HepG2 (cell line): ENCODE measurements around the gene TLN1. TPM values are rescaled to one million over a fixed set of nuclear protein-coding genes. Genes with fewer than 3 reads are reported as not detected.
A peak's percentile ranks its signal among the peaks of the same experiment; 100 is the strongest.

Experiments used
- ARNTL ChIP-seq: sonication (generic); formaldehyde crosslinking; IDR thresholded peaks from 2 replicates; pipeline ENCODE4 v1.4.0; 2020; ENCODE audit warnings: mild to moderate bottlenecking, missing genetic modification reagents
- BATF2 ChIP-seq: sonication (generic); formaldehyde crosslinking; IDR thresholded peaks from 2 replicates; pipeline ENCODE4 v1.8.0; 2022; ENCODE audit warnings: mild to moderate bottlenecking, missing genetic modification reagents, moderate library complexity
- BCL6 ChIP-seq: IDR thresholded peaks from 2 replicates; pipeline ENCODE4 v1.6.1; 2016; ENCODE audit warnings: missing genetic modification reagents, missing compliant biosample characterization
- CERS6 ChIP-seq: sonication (generic); formaldehyde crosslinking; IDR thresholded peaks from 2 replicates; pipeline ENCODE4 v1.5.0; 2020; ENCODE audit warnings: missing genetic modification reagents
- CREB3 ChIP-seq: sonication (generic); formaldehyde crosslinking; IDR thresholded peaks from 2 replicates; pipeline ENCODE4 v1.5.0; 2020; ENCODE audit warnings: missing genetic modification reagents
- EED ChIP-seq: sonication (generic); formaldehyde crosslinking; IDR thresholded peaks from 2 replicates; pipeline ENCODE4 v1.5.0; 2020; ENCODE audit warnings: mild to moderate bottlenecking, missing genetic modification reagents
- FOXM1 ChIP-seq: sonication (generic); formaldehyde crosslinking; IDR thresholded peaks from 2 replicates; pipeline ENCODE4 v1.5.0; 2020; ENCODE audit warnings: missing genetic modification reagents
- HES4 ChIP-seq: sonication (generic); formaldehyde crosslinking; IDR thresholded peaks from 2 replicates; pipeline ENCODE4 v1.9.0; 2021; ENCODE audit warnings: mild to moderate bottlenecking, missing genetic modification reagents, borderline replicate concordance
- NFKB2 ChIP-seq: sonication (generic); formaldehyde crosslinking; IDR thresholded peaks from 2 replicates; pipeline ENCODE4 v1.4.0; 2020; ENCODE audit warnings: missing genetic modification reagents, borderline replicate concordance
- NR3C1 ChIP-seq: sonication (generic); formaldehyde crosslinking; IDR thresholded peaks from 2 replicates; pipeline ENCODE4 v1.4.0; 2020; ENCODE audit warnings: missing genetic modification reagents
- PITX1 ChIP-seq: sonication (generic); formaldehyde crosslinking; IDR thresholded peaks from 2 replicates; pipeline ENCODE4 v1.5.1; 2020; ENCODE audit warnings: mild to moderate bottlenecking, missing genetic modification reagents
- RBM39 ChIP-seq: fragments of 200-400 bp; formaldehyde crosslinking; IDR thresholded peaks from one replicate; pipeline ENCODE4 v1.6.1; 2018; ENCODE audit warnings: antibody characterized with exemption, mild to moderate bottlenecking, low read depth, low read length; ENCODE audit not compliant: poor library complexity, severe bottlenecking
- RFXANK ChIP-seq: IDR thresholded peaks from 2 replicates; pipeline ENCODE4 v1.6.1; 2016
- SYNCRIP ChIP-seq: fragments of 200-400 bp; formaldehyde crosslinking; IDR thresholded peaks from 2 replicates; pipeline ENCODE4 v1.6.1; 2018; ENCODE audit warnings: mild to moderate bottlenecking, low read depth, low read length; ENCODE audit not compliant: insufficient read depth
- YEATS2 ChIP-seq: sonication (generic); formaldehyde crosslinking; IDR thresholded peaks from 2 replicates; pipeline ENCODE4 v1.4.0; 2020; ENCODE audit warnings: missing genetic modification reagents, borderline replicate concordance
- ZMYM3 ChIP-seq: sonication (generic); formaldehyde crosslinking; IDR thresholded peaks from 2 replicates; pipeline ENCODE4 v1.5.1; 2020; ENCODE audit warnings: mild to moderate bottlenecking, missing genetic modification reagents
- ZNF530 ChIP-seq: sonication (generic); formaldehyde crosslinking; IDR thresholded peaks from 2 replicates; pipeline ENCODE4 v1.5.0; 2020; ENCODE audit warnings: low read depth, mild to moderate bottlenecking, missing genetic modification reagents
- ZNF552 ChIP-seq: sonication (generic); formaldehyde crosslinking; IDR thresholded peaks from 2 replicates; pipeline ENCODE4 v1.9.0; 2022; ENCODE audit warnings: missing genetic modification reagents, mild to moderate bottlenecking, borderline replicate concordance
- ZNF75D ChIP-seq: sonication (generic); formaldehyde crosslinking; IDR thresholded peaks from 2 replicates; pipeline ENCODE4 v1.8.1; 2023; ENCODE audit warnings: missing genetic modification reagents, mild to moderate bottlenecking, borderline replicate concordance
- ZNF788 ChIP-seq: sonication (generic); formaldehyde crosslinking; IDR thresholded peaks from 2 replicates; pipeline ENCODE4 v1.5.0; 2020; ENCODE audit warnings: mild to moderate bottlenecking, missing genetic modification reagents, borderline replicate concordance
- ZNF792 ChIP-seq: IDR thresholded peaks from 2 replicates; pipeline ENCODE4 v1.6.1; 2016
- ZSCAN25 ChIP-seq: sonication (generic); formaldehyde crosslinking; IDR thresholded peaks from 2 replicates; pipeline ENCODE4 v1.8.0; 2022; ENCODE audit warnings: mild to moderate bottlenecking, missing genetic modification reagents
- polyA plus RNA-seq, 8 experiments: library from polyadenylated mRNA; depleted of rRNA in 3 of 8; stranded (reverse) in 7 of 8; unstranded in 1 of 8; fragments of >200 nt; fragmentation: Illumina TruSeq in 4 of 8; extraction: Trizol in 4 of 8; gene quantifications; 2 replicates each; pipeline versions ENCODE4 v1.2.1 to v1.2.3, GENCODE V29; 2011 to 2016; ENCODE audit warnings: low read depth in 4 of 8, missing spikeins in 1 of 8, mixed read lengths in 1 of 8; ENCODE audit not compliant: insufficient read depth in 1 of 8
- total RNA-seq, 5 experiments: library from RNA; depleted of rRNA; stranded (reverse); fragments of >200 nt; fragmentation: Illumina TruSeq; extraction: Trizol; gene quantifications; 2 replicates each; pipeline ENCODE4 v1.2.3, GENCODE V29; 2016; ENCODE audit warnings: low read depth in 1 of 5
- TF ChIP-seq, protein P1 (sequence below): sonication (generic); formaldehyde crosslinking; IDR thresholded peaks from 2 replicates; pipeline ENCODE4 v1.5.0; 2020; ENCODE audit warnings: missing genetic modification reagents
- TF ChIP-seq, protein P2 (sequence below): sonication (generic); formaldehyde crosslinking; IDR thresholded peaks from 2 replicates; pipeline ENCODE4 v1.4.0; 2020; ENCODE audit warnings: mild to moderate bottlenecking, missing genetic modification reagents

Gene TLN1
- total and polyA plus RNA-seq, 2 of the 13 experiments (the other 11 are each of a cell fraction or from before 2014, with no cell fraction given), result 35.2 to 51.8 TPM

DNA sequence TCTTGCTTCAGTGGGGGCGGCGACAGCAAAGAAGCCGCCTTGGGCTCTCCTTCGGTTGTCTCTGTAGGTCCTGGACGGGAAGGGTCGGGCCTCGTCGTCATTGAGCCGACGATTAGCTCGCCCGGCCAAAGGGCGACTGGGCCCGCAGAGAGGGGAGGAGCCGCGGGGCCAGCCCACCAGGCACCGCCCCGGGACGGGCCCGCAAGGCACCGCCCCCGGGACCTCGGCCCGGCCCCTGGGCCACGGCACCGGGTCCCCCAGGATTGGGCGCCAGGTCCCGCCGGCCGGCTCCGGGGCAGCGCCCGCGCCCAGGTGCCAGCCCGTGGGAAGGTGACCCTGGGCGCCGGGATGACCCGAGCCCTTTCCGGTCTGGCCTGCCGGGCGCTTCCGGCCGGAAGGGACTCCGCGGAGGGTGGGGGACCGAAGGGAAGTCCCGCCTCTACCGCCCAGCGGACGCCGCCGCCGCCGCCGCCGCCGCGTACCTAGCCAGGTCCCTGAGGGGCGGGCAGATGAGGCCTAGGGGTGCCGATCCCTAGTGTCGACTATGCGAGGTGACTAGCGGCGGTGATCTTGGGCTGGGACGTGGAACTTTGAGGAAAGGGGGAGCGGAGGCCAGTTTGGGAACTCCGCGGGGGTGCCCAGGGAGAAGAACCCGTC lies 17.0 kb upstream of the TLN1 start, which contains the start of the genes GBA2 and RGP1 (continued):
- TF ChIP-seq CERS6 (CRISPR knock-in tag) (no peak), PITX1 (no peak), NR3C1 (no peak), BCL6 (CRISPR knock-in tag) (no peak), ZNF792 (CRISPR knock-in tag) (no peak), ZNF75D (no peak), ZNF552 (CRISPR knock-in tag) (no peak), RBM39 (no peak), RFXANK (CRISPR knock-in tag) (no peak), NFKB2 (CRISPR knock-in tag) (peak; percentile 15; the same call in 1 of the 2 replicates), ZSCAN25 (CRISPR knock-in tag) (no peak), CREB3 (CRISPR knock-in tag) (no peak), YEATS2 (CRISPR knock-in tag) (peak; percentile 66), SYNCRIP (no peak), ZNF788 (CRISPR knock-in tag) (no peak), ZNF530 (CRISPR knock-in tag) (no peak), ZMYM3 (CRISPR knock-in tag) (no peak), ARNTL (no peak), FOXM1 (CRISPR knock-in tag) (no peak), BATF2 (CRISPR knock-in tag) (no peak), HES4 (CRISPR knock-in tag) (peak; percentile 24; the same call in 1 of the 2 replicates), EED (CRISPR knock-in tag) (0 out of 2 replicates have a peak, but pooled peaks have one; percentile 41)
- TF ChIP-seq, protein P1, sequence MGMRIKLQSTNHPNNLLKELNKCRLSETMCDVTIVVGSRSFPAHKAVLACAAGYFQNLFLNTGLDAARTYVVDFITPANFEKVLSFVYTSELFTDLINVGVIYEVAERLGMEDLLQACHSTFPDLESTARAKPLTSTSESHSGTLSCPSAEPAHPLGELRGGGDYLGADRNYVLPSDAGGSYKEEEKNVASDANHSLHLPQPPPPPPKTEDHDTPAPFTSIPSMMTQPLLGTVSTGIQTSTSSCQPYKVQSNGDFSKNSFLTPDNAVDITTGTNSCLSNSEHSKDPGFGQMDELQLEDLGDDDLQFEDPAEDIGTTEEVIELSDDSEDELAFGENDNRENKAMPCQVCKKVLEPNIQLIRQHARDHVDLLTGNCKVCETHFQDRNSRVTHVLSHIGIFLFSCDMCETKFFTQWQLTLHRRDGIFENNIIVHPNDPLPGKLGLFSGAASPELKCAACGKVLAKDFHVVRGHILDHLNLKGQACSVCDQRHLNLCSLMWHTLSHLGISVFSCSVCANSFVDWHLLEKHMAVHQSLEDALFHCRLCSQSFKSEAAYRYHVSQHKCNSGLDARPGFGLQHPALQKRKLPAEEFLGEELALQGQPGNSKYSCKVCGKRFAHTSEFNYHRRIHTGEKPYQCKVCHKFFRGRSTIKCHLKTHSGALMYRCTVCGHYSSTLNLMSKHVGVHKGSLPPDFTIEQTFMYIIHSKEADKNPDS (CRISPR knock-in tag), result no peak
- TF ChIP-seq, protein P2, sequence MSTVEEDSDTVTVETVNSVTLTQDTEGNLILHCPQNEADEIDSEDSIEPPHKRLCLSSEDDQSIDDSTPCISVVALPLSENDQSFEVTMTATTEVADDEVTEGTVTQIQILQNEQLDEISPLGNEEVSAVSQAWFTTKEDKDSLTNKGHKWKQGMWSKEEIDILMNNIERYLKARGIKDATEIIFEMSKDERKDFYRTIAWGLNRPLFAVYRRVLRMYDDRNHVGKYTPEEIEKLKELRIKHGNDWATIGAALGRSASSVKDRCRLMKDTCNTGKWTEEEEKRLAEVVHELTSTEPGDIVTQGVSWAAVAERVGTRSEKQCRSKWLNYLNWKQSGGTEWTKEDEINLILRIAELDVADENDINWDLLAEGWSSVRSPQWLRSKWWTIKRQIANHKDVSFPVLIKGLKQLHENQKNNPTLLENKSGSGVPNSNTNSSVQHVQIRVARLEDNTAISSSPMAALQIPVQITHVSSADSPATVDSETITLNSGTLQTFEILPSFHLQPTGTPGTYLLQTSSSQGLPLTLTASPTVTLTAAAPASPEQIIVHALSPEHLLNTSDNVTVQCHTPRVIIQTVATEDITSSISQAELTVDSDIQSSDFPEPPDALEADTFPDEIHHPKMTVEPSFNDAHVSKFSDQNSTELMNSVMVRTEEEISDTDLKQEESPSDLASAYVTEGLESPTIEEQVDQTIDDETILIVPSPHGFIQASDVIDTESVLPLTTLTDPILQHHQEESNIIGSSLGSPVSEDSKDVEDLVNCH (CRISPR knock-in tag), result no peak
